ENCODE data around the gene ACP1.

- no peak for TF ChIP-seq POLR2AphosphoS5 (IDR thresholded peaks at IDR 0.05)
- TF ChIP-seq, protein P1, sequence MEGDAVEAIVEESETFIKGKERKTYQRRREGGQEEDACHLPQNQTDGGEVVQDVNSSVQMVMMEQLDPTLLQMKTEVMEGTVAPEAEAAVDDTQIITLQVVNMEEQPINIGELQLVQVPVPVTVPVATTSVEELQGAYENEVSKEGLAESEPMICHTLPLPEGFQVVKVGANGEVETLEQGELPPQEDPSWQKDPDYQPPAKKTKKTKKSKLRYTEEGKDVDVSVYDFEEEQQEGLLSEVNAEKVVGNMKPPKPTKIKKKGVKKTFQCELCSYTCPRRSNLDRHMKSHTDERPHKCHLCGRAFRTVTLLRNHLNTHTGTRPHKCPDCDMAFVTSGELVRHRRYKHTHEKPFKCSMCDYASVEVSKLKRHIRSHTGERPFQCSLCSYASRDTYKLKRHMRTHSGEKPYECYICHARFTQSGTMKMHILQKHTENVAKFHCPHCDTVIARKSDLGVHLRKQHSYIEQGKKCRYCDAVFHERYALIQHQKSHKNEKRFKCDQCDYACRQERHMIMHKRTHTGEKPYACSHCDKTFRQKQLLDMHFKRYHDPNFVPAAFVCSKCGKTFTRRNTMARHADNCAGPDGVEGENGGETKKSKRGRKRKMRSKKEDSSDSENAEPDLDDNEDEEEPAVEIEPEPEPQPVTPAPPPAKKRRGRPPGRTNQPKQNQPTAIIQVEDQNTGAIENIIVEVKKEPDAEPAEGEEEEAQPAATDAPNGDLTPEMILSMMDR (IDR thresholded peaks at IDR 0.05 in 8 of 11, conservative IDR thresholded peaks at IDR 0.05 in 3 of 11), result no peak
Measured at GRCh38 chr2:231521-232185, 33.1 kb upstream of the ACP1 start.
